Mammary epithelial cell (primary cell): Measurements from ENCODE around the gene CFAP74.

Experiments used
- EZH2 ChIP-seq: IDR thresholded peaks from 2 replicates; pipeline ENCODE4 v1.6.1; 2012; ENCODE audit warnings: low read length, inconsistent platforms, borderline replicate concordance
- TF ChIP-seq, protein P1 (sequence below), 2 donors: IDR thresholded peaks in 1 of 2; conservative IDR thresholded peaks in 1 of 2; 2 replicates each; pipeline ENCODE4 v1.5.1; 2011 to 2012; ENCODE audit warnings: inconsistent platforms in 2 of 2, low read length in 2 of 2, mild to moderate bottlenecking in 2 of 2, control low read depth in 1 of 2, low read depth in 1 of 2; ENCODE audit not compliant: insufficient read depth in 1 of 2; ENCODE audit errors: extremely low read depth in 1 of 2

DNA sequence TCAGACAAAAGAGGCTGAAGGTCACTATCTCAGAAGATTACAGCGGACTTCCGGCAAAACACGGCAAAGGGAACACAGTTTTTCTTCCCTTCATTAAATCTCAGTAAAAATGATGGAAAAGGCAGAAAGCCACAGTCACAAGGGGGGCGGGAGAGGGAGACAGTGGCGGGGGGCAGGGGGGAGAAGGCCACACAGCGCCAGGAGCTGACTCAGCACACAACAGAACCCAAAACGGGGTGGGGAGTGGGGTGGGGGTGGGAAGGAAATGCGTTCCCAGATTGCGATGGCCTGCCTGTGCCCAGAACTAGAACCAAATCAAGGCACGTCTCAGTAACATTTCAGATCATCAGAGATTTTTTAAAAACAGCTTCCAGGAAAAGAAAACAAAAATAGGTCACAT lies 13.4 kb downstream of the CFAP74 start:
- TF ChIP-seq, protein P1, sequence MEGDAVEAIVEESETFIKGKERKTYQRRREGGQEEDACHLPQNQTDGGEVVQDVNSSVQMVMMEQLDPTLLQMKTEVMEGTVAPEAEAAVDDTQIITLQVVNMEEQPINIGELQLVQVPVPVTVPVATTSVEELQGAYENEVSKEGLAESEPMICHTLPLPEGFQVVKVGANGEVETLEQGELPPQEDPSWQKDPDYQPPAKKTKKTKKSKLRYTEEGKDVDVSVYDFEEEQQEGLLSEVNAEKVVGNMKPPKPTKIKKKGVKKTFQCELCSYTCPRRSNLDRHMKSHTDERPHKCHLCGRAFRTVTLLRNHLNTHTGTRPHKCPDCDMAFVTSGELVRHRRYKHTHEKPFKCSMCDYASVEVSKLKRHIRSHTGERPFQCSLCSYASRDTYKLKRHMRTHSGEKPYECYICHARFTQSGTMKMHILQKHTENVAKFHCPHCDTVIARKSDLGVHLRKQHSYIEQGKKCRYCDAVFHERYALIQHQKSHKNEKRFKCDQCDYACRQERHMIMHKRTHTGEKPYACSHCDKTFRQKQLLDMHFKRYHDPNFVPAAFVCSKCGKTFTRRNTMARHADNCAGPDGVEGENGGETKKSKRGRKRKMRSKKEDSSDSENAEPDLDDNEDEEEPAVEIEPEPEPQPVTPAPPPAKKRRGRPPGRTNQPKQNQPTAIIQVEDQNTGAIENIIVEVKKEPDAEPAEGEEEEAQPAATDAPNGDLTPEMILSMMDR (conservative IDR thresholded peaks at IDR 0.05 in 1 of 2, IDR thresholded peaks at IDR 0.05 in 1 of 2; ENCODE audit: extremely low read depth in 1 of 2, insufficient read depth in 1 of 2, low read depth in 1 of 2, low read length in 2 of 2), result no peak
- TF ChIP-seq EZH2, result no peak
